GM12801 (cell line): ENCODE data around the gene CBX1.

ENCODE experiments used
- CTCF ChIP-seq: IDR thresholded peaks from one replicate; pipeline ENCODE4 v1.5.1; 2011; ENCODE audit warnings: control low read depth; ENCODE audit not compliant: insufficient read length; ENCODE audit errors: extremely low read depth

The CBX1 gene

GRCh38 chr17:48121923-48122664 lies 20.8 kb upstream of the CBX1 start:
- no peak for TF ChIP-seq CTCF

- no peak for TF ChIP-seq CTCF
These were observed 12.0 kb upstream of the CBX1 start for GRCh38 chr17:48113201-48113676.

GRCh38 chr17:48111937-48112241 lies 10.6 kb upstream of the CBX1 start:
- TF ChIP-seq CTCF = no peak

- TF ChIP-seq CTCF = no peak
These were observed 9.5 kb upstream of the CBX1 start for GRCh38 chr17:48110761-48111160.

GRCh38 chr17:48107137-48108055 lies 6.1 kb upstream of the CBX1 start, which contains the start of gene SNX11:
Gene SNX11, plus strand, starts transcription at chr17:48107766. Its CDS starts 4,278 bp downstream, at chr17:48112044.
- TF ChIP-seq CTCF = no peak

- TF ChIP-seq CTCF = no peak
These were observed 5.5 kb upstream of the CBX1 start for GRCh38 chr17:48106802-48107136.

GRCh38 chr17:48104440-48104839 lies 3.2 kb upstream of the CBX1 start:
- TF ChIP-seq CTCF = no peak
